Superior temporal gyrus (tissue), 1 donor: Measurements from ENCODE around the gene C10orf67.
"Not testable (repeated sequence)": the region's sequence is repeated elsewhere in the genome, so short reads cannot be mapped to it uniquely, and the experiment has no call there.

ENCODE experiments used
- DNase-seq: peaks from one replicate; pipeline ENCODE4 v3.0.0-alpha.2; 2016; ENCODE audit errors: extremely low spot score

The C10orf67 gene

GRCh38 chr10:23344241-23344841, at the start of gene C10orf67:
Gene C10orf67, minus strand, starts transcription at chr10:23344797. Its CDS starts 23 bp downstream, at chr10:23344774.
- peak; percentile 64 for DNase-seq

- no peak for DNase-seq
These were observed 47.2 kb upstream of the C10orf67 start for GRCh38 chr10:23391821-23392220.

GRCh38 chr10:23390809-23391208, 46.2 kb upstream of the C10orf67 start:
- no peak for DNase-seq

- DNase-seq, result not testable (repeated sequence)
These were observed 45.8 kb upstream of the C10orf67 start for GRCh38 chr10:23390408-23390807.

- not testable (repeated sequence) for DNase-seq
These were observed 42.9 kb upstream of the C10orf67 start for GRCh38 chr10:23387516-23387915.

- DNase-seq, result no peak
These were observed 41.5 kb upstream of the C10orf67 start for GRCh38 chr10:23386052-23386451.

GRCh38 chr10:23384364-23384763, 39.8 kb upstream of the C10orf67 start:
- DNase-seq, result no peak

- no peak for DNase-seq
These were observed 39.0 kb upstream of the C10orf67 start for GRCh38 chr10:23383637-23384036.

- no peak for DNase-seq
These were observed 36.9 kb upstream of the C10orf67 start for GRCh38 chr10:23381298-23382040.

- DNase-seq, result no peak
These were observed 35.1 kb upstream of the C10orf67 start for GRCh38 chr10:23379686-23380085.

GRCh38 chr10:23376229-23376655, 31.6 kb upstream of the C10orf67 start:
- DNase-seq, result no peak

GRCh38 chr10:23375366-23375765, 30.8 kb upstream of the C10orf67 start:
- DNase-seq, result no peak

GRCh38 chr10:23373156-23373555, 28.6 kb upstream of the C10orf67 start:
- DNase-seq, result no peak

- DNase-seq, result no peak
These were observed 26.5 kb upstream of the C10orf67 start for GRCh38 chr10:23371073-23371472.

GRCh38 chr10:23370106-23370505, 25.5 kb upstream of the C10orf67 start:
- DNase-seq, result no peak

GRCh38 chr10:23368816-23369640, 24.4 kb upstream of the C10orf67 start:
- DNase-seq, result no peak

GRCh38 chr10:23367896-23368595, 23.4 kb upstream of the C10orf67 start:
- DNase-seq, result no peak

GRCh38 chr10:23365417-23366030, 20.9 kb upstream of the C10orf67 start:
- not testable (repeated sequence) for DNase-seq

- DNase-seq, result no peak
These were observed 19.8 kb upstream of the C10orf67 start for GRCh38 chr10:23364378-23364777.

- no peak for DNase-seq
These were observed 19.2 kb upstream of the C10orf67 start for GRCh38 chr10:23363793-23364135.
